ENCODE results near the gene MSH5.
"Not testable (repeated sequence)": the region's sequence is repeated elsewhere in the genome, so short reads cannot be mapped to it uniquely, and the experiment has no call there.

DNA sequence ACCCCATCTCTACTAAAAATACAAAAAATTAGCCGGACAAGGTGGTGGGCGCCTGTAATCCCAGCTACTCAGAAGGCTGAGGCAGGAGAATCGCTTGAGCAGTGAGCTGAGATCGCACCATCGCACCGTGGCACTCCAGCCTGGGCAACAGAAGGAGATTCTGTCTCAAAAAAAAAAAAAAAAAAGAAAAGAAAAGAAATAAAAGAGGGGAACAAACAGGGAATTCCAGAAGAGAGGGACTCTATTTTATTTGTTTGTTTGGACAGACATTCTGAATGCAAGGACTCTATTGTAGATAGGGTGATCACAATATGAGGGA is 54.1 kb downstream of the MSH5 start:
- TF ChIP-seq, protein P1, sequence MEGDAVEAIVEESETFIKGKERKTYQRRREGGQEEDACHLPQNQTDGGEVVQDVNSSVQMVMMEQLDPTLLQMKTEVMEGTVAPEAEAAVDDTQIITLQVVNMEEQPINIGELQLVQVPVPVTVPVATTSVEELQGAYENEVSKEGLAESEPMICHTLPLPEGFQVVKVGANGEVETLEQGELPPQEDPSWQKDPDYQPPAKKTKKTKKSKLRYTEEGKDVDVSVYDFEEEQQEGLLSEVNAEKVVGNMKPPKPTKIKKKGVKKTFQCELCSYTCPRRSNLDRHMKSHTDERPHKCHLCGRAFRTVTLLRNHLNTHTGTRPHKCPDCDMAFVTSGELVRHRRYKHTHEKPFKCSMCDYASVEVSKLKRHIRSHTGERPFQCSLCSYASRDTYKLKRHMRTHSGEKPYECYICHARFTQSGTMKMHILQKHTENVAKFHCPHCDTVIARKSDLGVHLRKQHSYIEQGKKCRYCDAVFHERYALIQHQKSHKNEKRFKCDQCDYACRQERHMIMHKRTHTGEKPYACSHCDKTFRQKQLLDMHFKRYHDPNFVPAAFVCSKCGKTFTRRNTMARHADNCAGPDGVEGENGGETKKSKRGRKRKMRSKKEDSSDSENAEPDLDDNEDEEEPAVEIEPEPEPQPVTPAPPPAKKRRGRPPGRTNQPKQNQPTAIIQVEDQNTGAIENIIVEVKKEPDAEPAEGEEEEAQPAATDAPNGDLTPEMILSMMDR (conservative IDR thresholded peaks at IDR 0.05; ENCODE audit: low read depth, low read length): not testable (repeated sequence)
- not testable (repeated sequence) for TF ChIP-seq EZH2phosphoT487 (IDR thresholded peaks at IDR 0.05; ENCODE audit: borderline replicate concordance, low read length); EZH2 (IDR thresholded peaks at IDR 0.05; ENCODE audit: low read length, unreplicated experiment)
